ENCODE results near the gene RIT2. TPM values are rescaled to one million over a fixed set of nuclear protein-coding genes. Genes with fewer than 3 reads are reported as not detected.

Gene RIT2
- total RNA-seq, 1 experiment from 2014 or later: 1.5 TPM

DNA sequence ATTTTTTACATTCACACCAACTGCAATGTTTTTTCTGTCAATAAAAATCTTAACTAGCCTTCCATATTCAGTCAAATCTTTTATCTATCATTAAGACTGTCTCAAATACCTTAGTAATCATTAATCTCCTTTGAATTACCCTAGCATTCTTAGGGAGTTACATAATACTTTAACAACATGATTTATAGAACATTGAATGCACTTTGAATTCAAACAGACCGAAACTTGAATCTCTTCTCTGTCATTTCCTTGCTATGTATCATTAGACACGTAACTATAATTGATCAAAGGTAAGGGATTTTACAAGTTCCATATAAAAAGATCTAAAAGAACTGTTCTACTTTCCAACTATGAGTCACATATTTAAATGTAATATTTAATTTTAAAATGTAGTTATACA, 330.9 kb downstream of the RIT2 start (continued):
- TF ChIP-seq, protein P1, sequence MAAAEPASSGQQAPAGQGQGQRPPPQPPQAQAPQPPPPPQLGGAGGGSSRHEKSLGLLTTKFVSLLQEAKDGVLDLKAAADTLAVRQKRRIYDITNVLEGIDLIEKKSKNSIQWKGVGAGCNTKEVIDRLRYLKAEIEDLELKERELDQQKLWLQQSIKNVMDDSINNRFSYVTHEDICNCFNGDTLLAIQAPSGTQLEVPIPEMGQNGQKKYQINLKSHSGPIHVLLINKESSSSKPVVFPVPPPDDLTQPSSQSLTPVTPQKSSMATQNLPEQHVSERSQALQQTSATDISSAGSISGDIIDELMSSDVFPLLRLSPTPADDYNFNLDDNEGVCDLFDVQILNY (CRISPR knock-in tag; IDR thresholded peaks at IDR 0.05): no peak

DNA sequence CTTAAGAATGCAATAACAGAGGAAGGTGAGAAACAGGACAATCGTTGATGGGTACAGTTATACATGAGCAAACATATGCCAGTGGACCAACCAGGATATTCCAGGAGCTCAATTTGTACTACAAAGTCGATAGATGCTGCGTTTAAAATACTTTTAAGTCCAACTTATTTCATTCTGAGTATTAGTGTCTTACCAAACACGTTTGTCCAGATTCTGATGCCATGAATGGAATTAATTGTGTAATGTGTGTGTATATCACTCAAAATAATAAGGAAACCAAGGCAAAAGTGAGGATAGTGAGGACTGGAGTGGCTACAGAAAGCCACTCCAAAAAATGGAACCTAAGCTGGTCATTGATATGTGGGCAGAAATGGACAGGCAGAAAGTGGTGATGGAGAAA, 332.6 kb downstream of the RIT2 start:
- ATAC-seq: no peak
- no peaks in the 10 kb centered on the region for H3K27me3 Mint-ChIP-seq (ENCODE audit: low read depth)
- POLR2A ChIA-PET: no interaction called here
- H3K4me3 Mint-ChIP-seq: no peak overlapping the region
- peaks cover 42% of the 10 kb centered on the region for H3K4me1 Mint-ChIP-seq
- no peak for TF ChIP-seq FOXJ3 (CRISPR knock-in tag; IDR thresholded peaks at IDR 0.05; ENCODE audit: borderline replicate concordance)
- TF ChIP-seq RORB (CRISPR knock-in tag; IDR thresholded peaks at IDR 0.05): no peak
- TF ChIP-seq ZBTB21 (CRISPR knock-in tag; IDR thresholded peaks at IDR 0.05; ENCODE audit: borderline replicate concordance): no peak
- TF ChIP-seq, protein P2, sequence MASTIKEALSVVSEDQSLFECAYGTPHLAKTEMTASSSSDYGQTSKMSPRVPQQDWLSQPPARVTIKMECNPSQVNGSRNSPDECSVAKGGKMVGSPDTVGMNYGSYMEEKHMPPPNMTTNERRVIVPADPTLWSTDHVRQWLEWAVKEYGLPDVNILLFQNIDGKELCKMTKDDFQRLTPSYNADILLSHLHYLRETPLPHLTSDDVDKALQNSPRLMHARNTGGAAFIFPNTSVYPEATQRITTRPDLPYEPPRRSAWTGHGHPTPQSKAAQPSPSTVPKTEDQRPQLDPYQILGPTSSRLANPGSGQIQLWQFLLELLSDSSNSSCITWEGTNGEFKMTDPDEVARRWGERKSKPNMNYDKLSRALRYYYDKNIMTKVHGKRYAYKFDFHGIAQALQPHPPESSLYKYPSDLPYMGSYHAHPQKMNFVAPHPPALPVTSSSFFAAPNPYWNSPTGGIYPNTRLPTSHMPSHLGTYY (CRISPR knock-in tag; IDR thresholded peaks at IDR 0.05): no peak
- TF ChIP-seq ZNF423 (CRISPR knock-in tag; IDR thresholded peaks at IDR 0.05): no peak
- TF ChIP-seq CBFB (CRISPR knock-in tag; IDR thresholded peaks at IDR 0.05; ENCODE audit: low read depth): no peak
- TF ChIP-seq PRRX2 (CRISPR knock-in tag; IDR thresholded peaks at IDR 0.05): no peak
- TF ChIP-seq, protein P3, sequence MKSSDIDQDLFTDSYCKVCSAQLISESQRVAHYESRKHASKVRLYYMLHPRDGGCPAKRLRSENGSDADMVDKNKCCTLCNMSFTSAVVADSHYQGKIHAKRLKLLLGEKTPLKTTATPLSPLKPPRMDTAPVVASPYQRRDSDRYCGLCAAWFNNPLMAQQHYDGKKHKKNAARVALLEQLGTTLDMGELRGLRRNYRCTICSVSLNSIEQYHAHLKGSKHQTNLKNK (CRISPR knock-in tag; IDR thresholded peaks at IDR 0.05): no peak
- CTCF ChIA-PET: interaction anchor here (0.8 kb wide), 1 partner anchor 147 kb away, joined by 5 read pairs; no protein-coding TSS in a partner anchor
- DNase-seq (ENCODE audit: low spot score): no peak
- no peak overlapping the region for H3K27ac Mint-ChIP-seq
- H3K36me3 Mint-ChIP-seq: no peaks in the 10 kb centered on the region
- no peaks in the 10 kb centered on the region for H3K9me3 Mint-ChIP-seq

DNA sequence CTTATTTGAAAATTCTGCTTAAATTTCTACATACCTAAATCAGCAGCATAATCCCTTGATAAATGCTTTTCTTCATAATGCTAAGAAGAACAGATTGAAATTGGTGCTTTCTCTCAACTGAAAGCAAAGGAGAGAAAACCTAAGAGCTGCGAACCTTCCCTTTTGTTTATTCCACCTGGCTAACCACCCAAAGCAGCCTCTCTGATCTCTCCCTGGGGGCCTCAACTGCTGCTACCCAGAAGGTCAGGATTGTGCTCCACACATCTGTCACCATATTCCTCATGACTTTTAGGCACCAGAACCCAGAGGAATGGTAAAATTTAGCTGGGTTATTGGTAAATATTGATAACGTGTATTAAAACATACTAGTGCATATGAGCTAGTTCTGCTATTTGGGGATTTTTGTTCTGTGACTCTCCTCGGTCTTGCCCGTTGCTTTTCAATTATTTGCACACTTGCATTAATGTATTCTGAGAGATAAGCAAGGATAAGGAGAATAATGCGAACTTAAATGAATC, 334.1 kb downstream of the RIT2 start:
- ChIA-PET POLR2A (no interaction called here), CTCF (no interaction called here)
- H3K4me3 Mint-ChIP-seq: no peak overlapping the region
- H3K9me3 Mint-ChIP-seq: no peaks in the 10 kb centered on the region
- peaks cover 47% of the 10 kb centered on the region for H3K4me1 Mint-ChIP-seq
- H3K36me3 Mint-ChIP-seq: no peaks in the 10 kb centered on the region
- no peak overlapping the region for H3K27ac Mint-ChIP-seq
- DNase-seq (ENCODE audit: low spot score) (no peak), ATAC-seq (peak; percentile 28; the same call in 1 of the 2 replicates)
- H3K27me3 Mint-ChIP-seq (ENCODE audit: low read depth): no peaks in the 10 kb centered on the region
- TF ChIP-seq SOX15 (CRISPR knock-in tag; IDR thresholded peaks at IDR 0.05) (no peak), TEAD1 (CRISPR knock-in tag; IDR thresholded peaks at IDR 0.05) (no peak), NFATC4 (CRISPR knock-in tag; IDR thresholded peaks at IDR 0.05) (no peak), ZNF423 (CRISPR knock-in tag; IDR thresholded peaks at IDR 0.05) (no peak), ATF1 (CRISPR knock-in tag; IDR thresholded peaks at IDR 0.05) (no peak)
- TF ChIP-seq, protein P4, sequence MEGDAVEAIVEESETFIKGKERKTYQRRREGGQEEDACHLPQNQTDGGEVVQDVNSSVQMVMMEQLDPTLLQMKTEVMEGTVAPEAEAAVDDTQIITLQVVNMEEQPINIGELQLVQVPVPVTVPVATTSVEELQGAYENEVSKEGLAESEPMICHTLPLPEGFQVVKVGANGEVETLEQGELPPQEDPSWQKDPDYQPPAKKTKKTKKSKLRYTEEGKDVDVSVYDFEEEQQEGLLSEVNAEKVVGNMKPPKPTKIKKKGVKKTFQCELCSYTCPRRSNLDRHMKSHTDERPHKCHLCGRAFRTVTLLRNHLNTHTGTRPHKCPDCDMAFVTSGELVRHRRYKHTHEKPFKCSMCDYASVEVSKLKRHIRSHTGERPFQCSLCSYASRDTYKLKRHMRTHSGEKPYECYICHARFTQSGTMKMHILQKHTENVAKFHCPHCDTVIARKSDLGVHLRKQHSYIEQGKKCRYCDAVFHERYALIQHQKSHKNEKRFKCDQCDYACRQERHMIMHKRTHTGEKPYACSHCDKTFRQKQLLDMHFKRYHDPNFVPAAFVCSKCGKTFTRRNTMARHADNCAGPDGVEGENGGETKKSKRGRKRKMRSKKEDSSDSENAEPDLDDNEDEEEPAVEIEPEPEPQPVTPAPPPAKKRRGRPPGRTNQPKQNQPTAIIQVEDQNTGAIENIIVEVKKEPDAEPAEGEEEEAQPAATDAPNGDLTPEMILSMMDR (IDR thresholded peaks at IDR 0.05): no peak
- TF ChIP-seq, protein P5, sequence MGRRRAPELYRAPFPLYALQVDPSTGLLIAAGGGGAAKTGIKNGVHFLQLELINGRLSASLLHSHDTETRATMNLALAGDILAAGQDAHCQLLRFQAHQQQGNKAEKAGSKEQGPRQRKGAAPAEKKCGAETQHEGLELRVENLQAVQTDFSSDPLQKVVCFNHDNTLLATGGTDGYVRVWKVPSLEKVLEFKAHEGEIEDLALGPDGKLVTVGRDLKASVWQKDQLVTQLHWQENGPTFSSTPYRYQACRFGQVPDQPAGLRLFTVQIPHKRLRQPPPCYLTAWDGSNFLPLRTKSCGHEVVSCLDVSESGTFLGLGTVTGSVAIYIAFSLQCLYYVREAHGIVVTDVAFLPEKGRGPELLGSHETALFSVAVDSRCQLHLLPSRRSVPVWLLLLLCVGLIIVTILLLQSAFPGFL (CRISPR knock-in tag; IDR thresholded peaks at IDR 0.05; ENCODE audit: borderline replicate concordance): no peak
- TF ChIP-seq, protein P6, sequence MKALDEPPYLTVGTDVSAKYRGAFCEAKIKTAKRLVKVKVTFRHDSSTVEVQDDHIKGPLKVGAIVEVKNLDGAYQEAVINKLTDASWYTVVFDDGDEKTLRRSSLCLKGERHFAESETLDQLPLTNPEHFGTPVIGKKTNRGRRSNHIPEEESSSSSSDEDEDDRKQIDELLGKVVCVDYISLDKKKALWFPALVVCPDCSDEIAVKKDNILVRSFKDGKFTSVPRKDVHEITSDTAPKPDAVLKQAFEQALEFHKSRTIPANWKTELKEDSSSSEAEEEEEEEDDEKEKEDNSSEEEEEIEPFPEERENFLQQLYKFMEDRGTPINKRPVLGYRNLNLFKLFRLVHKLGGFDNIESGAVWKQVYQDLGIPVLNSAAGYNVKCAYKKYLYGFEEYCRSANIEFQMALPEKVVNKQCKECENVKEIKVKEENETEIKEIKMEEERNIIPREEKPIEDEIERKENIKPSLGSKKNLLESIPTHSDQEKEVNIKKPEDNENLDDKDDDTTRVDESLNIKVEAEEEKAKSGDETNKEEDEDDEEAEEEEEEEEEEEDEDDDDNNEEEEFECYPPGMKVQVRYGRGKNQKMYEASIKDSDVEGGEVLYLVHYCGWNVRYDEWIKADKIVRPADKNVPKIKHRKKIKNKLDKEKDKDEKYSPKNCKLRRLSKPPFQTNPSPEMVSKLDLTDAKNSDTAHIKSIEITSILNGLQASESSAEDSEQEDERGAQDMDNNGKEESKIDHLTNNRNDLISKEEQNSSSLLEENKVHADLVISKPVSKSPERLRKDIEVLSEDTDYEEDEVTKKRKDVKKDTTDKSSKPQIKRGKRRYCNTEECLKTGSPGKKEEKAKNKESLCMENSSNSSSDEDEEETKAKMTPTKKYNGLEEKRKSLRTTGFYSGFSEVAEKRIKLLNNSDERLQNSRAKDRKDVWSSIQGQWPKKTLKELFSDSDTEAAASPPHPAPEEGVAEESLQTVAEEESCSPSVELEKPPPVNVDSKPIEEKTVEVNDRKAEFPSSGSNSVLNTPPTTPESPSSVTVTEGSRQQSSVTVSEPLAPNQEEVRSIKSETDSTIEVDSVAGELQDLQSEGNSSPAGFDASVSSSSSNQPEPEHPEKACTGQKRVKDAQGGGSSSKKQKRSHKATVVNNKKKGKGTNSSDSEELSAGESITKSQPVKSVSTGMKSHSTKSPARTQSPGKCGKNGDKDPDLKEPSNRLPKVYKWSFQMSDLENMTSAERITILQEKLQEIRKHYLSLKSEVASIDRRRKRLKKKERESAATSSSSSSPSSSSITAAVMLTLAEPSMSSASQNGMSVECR (CRISPR knock-in tag; IDR thresholded peaks at IDR 0.05; ENCODE audit: borderline replicate concordance): no peak
- TF ChIP-seq, protein P7, sequence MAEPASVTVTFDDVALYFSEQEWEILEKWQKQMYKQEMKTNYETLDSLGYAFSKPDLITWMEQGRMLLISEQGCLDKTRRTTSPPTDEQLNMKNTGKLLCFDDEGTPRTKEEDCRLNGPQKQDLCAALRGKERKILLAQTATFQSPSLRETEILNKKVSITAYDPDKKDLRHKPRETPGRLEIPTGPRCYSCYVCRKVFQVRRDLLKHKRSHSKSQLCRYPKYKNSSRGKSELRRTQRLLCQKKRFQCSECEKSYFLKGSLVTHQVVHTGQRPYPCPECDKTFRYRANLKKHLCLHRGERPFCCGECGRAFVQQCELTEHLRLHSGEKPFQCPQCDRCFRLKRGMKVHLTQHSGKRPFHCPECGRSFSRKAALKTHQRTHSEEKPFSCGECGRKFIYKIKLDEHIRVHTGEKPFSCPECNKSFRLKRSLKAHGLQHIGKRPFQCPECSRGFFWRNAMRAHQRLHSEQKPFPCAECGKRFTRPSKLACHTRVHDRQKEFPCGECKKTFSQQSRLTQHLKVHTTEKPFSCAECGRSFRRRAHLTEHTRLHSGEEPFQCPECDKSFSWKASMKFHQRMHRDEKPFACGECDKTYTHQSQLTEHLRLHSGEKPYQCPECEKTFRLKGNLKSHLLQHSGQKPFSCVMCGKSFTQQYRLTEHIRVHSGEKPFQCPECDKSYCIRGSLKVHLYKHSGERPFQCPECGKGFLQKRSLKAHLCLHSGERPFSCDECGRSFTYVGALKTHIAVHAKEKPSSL (CRISPR knock-in tag; conservative IDR thresholded peaks at IDR 0.05): no peak
- TF ChIP-seq, protein P8, sequence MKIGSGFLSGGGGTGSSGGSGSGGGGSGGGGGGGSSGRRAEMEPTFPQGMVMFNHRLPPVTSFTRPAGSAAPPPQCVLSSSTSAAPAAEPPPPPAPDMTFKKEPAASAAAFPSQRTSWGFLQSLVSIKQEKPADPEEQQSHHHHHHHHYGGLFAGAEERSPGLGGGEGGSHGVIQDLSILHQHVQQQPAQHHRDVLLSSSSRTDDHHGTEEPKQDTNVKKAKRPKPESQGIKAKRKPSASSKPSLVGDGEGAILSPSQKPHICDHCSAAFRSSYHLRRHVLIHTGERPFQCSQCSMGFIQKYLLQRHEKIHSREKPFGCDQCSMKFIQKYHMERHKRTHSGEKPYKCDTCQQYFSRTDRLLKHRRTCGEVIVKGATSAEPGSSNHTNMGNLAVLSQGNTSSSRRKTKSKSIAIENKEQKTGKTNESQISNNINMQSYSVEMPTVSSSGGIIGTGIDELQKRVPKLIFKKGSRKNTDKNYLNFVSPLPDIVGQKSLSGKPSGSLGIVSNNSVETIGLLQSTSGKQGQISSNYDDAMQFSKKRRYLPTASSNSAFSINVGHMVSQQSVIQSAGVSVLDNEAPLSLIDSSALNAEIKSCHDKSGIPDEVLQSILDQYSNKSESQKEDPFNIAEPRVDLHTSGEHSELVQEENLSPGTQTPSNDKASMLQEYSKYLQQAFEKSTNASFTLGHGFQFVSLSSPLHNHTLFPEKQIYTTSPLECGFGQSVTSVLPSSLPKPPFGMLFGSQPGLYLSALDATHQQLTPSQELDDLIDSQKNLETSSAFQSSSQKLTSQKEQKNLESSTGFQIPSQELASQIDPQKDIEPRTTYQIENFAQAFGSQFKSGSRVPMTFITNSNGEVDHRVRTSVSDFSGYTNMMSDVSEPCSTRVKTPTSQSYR (CRISPR knock-in tag; IDR thresholded peaks at IDR 0.05): no peak

Measured in WTC11 (cell line).